Activated CD8-positive, alpha-beta memory T cell treated with anti-CD3 and anti-CD28 coated beads, Interleukin-2, amount 50 U/mL, for 48 hours (primary cell): Measurements from ENCODE around the gene SLC39A3.

ENCODE experiments used
- DNase-seq: peaks from one replicate; pipeline ENCODE4 v3.0.0-alpha.2; 2020

SLC39A3 gene, protein sequence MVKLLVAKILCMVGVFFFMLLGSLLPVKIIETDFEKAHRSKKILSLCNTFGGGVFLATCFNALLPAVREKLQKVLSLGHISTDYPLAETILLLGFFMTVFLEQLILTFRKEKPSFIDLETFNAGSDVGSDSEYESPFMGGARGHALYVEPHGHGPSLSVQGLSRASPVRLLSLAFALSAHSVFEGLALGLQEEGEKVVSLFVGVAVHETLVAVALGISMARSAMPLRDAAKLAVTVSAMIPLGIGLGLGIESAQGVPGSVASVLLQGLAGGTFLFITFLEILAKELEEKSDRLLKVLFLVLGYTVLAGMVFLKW

DNA sequence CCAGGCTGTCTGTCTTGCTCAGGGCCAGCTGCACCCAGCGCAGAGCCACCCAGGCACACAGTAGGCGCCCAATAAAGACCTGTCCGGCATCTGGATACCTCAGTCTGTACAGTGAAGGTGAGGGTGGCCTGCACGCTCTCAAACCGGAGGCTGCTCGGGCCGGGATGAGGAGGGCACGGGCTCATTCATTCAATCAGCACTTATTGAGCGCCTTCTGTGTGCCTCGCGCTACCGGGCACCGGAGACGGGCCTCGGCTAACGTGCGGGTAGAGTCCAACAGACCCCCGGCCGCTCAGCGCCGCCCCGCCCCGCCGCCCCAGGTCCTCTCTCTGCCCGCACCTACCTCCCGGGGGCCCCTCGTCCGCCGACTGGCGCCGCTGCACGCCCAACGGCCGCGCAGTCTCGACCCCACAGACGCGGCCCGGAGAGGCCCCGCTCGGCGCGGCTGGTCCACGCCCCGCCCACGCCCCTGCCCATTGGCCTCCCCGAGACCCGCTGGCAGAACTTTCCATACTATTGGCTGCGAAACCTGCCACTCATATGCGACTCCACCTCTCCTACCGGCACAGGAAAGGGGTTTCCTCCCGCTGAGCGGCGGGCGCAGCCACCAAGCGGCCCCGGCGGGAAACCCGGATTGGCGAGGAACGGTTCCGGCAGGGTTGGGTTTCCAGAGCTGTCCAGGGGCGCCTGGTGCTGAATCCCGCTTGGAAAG lies at the start of gene SLC39A3:
TSS of gene SLC39A3 (minus strand) at position 416 of the 712 bp plus-strand sequence. CDS start 2,760 bp downstream, outside the sequence.
- peak; percentile 99 for DNase-seq

DNA sequence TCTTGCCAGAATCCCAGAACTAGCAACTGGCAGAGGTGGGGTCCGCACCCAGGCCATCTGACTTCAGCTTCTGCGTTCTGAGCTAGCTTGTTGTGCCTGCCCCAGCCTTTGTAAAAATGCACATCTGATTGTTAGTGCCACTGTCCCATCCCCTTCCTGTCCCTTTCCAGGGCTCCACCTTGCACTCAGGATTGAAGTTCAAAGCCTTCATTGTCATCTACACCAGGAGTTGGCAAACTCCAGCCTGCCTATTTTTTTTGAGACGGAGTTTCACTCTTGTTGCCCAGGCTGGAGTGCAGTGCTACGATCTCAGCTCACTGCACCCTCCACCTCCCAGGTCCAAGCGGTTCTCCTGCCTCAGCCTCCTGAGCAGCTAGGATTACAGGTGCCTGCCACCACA lies 48.4 kb upstream of the SLC39A3 start:
- DNase-seq, result no peak

- DNase-seq, result no peak
These were observed 47.3 kb upstream of the SLC39A3 start for GRCh38 chr19:2787115-2787514.

GRCh38 chr19:2785244-2785997 lies 45.6 kb upstream of the SLC39A3 start, which contains the start of gene THOP1:
Gene THOP1 (plus strand): TSS chr19:2785503. CDS start chr19:2785663, 160 bp downstream.
- peak; percentile 100 for DNase-seq

GRCh38 chr19:2783781-2784145 lies 43.9 kb upstream of the SLC39A3 start:
- DNase-seq, result no peak

DNA sequence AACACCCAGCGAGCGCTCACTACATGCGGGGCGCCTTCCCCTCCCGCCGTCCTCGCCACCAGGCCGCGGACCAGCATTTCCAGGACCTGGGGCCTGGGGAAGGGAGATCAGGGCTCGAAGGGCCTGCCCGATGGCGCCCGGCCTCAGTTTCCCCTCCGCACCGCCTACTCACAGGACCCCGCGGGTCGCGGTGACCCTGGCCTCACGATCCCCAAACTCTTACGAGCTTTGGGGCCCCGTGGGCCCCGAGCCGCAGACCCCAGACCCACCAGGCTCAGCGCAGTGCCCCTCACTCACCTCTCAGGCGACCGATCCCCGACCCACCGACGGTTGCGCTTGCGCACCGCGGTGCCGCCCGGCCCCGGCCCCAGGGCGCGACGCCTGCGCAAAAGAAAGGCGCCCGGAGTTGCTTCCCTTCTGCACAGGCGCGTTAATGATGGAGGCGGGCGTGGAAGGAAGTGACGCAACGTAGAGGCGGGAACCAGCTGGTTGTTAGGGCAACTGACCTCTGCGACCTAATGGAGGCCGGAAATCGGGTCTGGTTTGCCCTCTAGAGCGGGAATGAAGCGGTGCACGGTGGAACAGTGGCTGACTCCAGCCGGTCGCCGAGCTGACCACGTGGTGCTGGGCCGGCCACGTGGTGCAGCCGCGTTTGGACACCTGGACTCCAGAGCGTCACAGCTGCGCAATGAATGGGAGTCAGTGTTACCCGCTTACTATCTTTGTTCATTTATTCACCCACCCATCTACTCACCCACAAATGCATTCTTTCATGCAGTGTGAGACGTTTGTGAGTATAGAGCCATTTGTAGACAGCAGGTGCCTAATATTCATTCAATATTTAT lies 43.3 kb upstream of the SLC39A3 start, which contains the start of gene SGTA:
TSS of gene SGTA (minus strand) at position 338 of the 845 bp plus-strand sequence. CDS start 14,205 bp downstream, outside the sequence.
- peak; percentile 97 for DNase-seq

DNA sequence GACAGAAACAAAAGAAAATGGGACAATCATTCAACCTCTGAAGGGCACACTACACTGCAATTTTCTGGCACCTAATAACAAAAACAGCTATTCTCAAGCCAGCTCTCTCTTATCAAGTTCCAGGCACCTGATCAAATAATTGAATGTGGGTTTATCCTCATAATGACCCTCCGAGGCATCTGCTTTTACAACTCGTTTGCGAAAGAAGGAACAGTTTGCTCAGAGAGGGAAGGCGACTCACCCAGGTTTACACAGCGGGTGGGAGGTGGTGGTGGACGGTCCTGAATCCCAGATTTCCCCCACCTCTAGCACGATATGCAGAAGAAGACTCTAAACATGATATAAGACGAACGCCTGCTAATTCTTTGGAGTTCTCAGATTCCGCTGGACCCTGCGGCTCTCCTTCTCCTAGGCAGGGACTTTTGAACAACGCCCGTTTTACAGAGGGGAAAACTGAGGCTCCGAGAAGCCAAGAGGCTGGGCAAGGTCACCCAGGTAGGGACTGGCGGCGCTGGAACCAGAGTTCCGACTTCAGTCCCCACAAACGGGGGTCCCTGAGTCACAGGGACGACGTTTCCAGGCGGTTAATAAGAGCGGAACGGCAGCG lies 42.6 kb upstream of the SLC39A3 start:
- DNase-seq, result peak; percentile 69

- DNase-seq, result no peak
These were observed 40.5 kb upstream of the SLC39A3 start for GRCh38 chr19:2780284-2780683.

DNA sequence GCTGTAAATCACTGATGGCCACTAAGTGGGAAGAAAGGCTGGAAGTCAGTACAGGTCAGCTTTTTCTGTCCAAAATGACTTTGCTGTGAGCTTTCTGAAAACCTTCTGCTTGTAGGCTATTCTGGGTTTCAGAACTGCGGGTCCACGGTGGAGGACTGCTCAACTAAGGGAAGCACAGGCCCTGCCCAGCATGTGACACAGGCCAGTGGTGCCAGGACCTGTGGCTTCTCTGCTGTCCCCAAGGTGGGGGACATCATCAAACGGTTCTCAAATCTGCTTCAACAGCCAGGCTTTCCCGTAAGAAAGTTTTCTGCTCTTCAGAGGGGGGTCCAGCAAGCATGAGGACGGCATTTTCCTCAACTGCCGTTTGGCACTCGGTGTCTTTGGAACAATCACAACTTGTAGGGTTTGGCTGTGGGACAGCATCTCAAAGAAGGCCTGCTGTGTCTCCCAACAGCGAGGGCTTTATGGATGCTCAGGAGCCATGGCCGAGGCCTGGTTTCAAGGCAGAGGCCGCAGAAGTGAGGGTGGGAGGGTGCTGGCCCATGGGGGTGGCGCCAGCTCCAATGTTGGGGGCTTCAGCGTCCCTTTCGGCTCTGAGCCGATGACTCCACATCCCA lies 39.4 kb upstream of the SLC39A3 start:
- DNase-seq, result no peak

GRCh38 chr19:2777952-2778683 lies 38.3 kb upstream of the SLC39A3 start:
- no peak for DNase-seq

GRCh38 chr19:2775556-2776430 lies 36.0 kb upstream of the SLC39A3 start:
- peak; percentile 88 for DNase-seq

DNA sequence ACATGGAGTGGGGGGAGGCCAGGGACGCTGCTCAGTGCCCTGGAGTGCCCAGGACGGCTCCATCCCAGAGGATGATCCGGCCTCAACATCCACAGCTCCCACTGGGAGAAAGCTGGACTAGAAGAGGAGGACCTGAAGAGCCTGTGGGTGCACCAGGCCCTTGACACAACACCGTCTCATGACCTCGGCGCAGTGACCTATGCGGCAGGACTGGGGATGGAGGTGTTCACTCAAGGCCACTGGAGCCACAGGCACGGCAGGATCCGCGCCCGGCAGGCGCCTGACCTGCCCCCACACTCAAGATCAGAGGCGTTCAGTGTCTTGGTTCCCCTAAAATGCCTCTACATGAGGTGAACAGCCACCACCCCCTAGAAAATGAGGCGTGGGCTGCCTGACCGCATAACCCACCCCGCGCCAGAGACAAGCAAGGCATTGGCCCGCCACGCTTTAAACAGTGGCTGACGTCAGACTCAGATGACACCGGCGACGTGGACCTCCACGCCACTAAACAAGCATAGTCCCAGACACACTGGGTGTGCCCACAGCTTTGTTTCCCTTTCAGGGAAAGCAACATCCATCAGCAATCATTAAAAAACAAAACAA lies 35.2 kb upstream of the SLC39A3 start:
- DNase-seq, result no peak

DNA sequence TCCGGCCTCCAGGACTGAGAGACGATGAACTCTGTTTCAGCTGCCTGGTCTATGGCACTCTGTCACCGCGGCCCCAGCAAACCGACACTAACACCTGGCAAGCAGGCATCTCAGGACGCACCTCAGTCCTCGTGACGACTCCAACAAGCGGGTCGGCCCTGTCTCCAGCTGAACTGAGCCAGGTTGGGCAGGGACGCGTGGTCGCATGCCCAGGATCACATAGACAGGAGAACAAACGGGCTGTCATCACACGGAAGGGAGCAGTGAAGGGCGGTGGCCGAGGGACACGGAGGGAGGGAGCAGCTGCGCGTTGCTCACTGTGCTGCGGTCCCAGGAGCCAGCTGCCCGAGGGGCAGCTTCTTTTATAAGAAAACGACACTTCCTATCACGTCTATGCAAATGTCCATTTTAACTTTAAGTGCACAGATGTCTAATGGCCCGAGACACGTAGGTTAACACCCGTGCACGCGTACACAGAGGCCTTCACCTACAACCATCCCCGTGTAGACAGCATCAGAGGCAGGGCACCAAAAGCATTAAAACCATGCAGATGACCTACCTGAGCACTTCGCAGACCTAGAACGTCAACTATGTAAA lies 34.4 kb upstream of the SLC39A3 start:
- DNase-seq, result no peak

GRCh38 chr19:2771786-2772674 lies 32.2 kb upstream of the SLC39A3 start:
- no peak for DNase-seq

- no peak for DNase-seq
These were observed 30.5 kb upstream of the SLC39A3 start for GRCh38 chr19:2770055-2771013.

DNA sequence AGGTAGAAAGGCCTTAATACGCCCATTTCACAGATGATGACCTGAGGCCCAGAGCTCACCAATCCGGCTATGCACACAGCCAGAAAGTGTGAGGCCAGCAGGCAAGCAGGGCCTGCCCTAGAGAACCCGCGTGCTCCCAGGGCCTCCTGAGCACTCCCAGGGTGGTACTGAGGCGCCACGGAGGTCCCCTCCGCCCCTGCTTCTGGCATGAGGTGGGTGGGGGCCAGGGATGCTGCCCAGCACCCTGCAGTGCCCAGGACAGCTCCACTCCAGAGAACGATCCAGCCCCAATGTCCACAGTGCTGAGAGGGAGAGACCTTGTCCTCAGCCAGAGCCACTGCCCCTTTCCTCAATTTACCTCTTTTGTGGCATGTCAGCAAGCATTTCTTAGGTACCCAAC lies 29.4 kb upstream of the SLC39A3 start:
- DNase-seq, result no peak
